HCT116 (cell line): Measurements from ENCODE around the gene MCAM. TPM values are rescaled to one million over a fixed set of nuclear protein-coding genes. Genes with fewer than 3 reads are reported as not detected.

Experiments used
- ATAC-seq: fragments of 200-7000 bp; cut with Tn5 transposase; 2 replicates; pipeline ENCODE4 v1.9.1; 2020; ENCODE audit warnings: mild to moderate bottlenecking, moderate library complexity
- Bru-seq: library from RNA; stranded (reverse); fragments of 400-500 nt; gene quantifications from one replicate; lab custom pipeline; 2021; lab: Mats Ljungman, UMichigan
- BruChase-seq, 2 experiments: library from RNA; stranded (reverse); fragments of 400-500 nt; gene quantifications; one replicate each; lab custom pipeline; 2021; lab: Mats Ljungman, UMichigan
- BruUV-seq: library from RNA; stranded (reverse); fragments of 400-500 nt; replicated peaks from 2 replicates; lab custom pipeline; 2021; lab: Mats Ljungman, UMichigan
- CTCF ChIA-PET: fragments of 300-600 bp; sonication (Branson Sonifier 250); formaldehyde crosslinking; loops from one replicate; lab custom pipeline; 2021; ENCODE audit warnings: antibody characterized with exemption; lab: Charles Lee
- POLR2A ChIA-PET: fragments of 300-600, 350-600 bp; sonication (Branson Sonifier 250); formaldehyde crosslinking; loops from one replicate; lab custom pipeline; 2021; ENCODE audit warnings: antibody characterized with exemption; lab: Charles Lee
- RAD21 ChIA-PET, 2 experiments: fragments of 300-600 bp; sonication (Branson Sonifier 250); formaldehyde crosslinking; loops; one replicate each; lab custom pipeline; 2023; ENCODE audit warnings: low total read pairs in 2 of 2; ENCODE audit not compliant: uncharacterized antibody in 2 of 2, unreplicated experiment in 2 of 2, low non-redundant PET in 1 of 2; lab: Charles Lee
- DNase-seq: peaks from one replicate; pipeline ENCODE4 v3.0.0-alpha.2; 2010; ENCODE audit warnings: low read depth, low spot score
- H2AFZ ChIP-seq: fragments of 200-600 bp; shearing (Covaris generic), sonication (generic); 2 replicates; pipeline ENCODE4 v1.6.1; 2017; ENCODE audit warnings: low read depth, mixed run types, mixed read lengths, antibody characterized with exemption, low read length; ENCODE audit not compliant: poor library complexity, severe bottlenecking
- H3K27ac ChIP-seq: 2 replicates; pipeline ENCODE4 v1.5.1; 2012; ENCODE audit warnings: low read depth, low read length
- H3K27me3 ChIP-seq: fragments of 200-600 bp; sonication (generic); 2 replicates; pipeline ENCODE4 v1.6.1; 2016; ENCODE audit warnings: mixed run types, low read length, mixed read lengths; ENCODE audit not compliant: insufficient read depth
- H3K36me3 ChIP-seq, 2 experiments: fragments of 200-500 bp in 1 of 2; fragments of 200-600 bp in 1 of 2; sonication (Bioruptor generic) in 1 of 2; sonication (generic) in 1 of 2; 2 replicates each; pipeline versions ENCODE4 v1.5.1 to v1.6.1; 2014 to 2016; ENCODE audit warnings: low read length in 2 of 2, inconsistent platforms in 1 of 2, mixed read lengths in 1 of 2, mixed run types in 1 of 2; ENCODE audit not compliant: insufficient read depth in 2 of 2, control insufficient read depth in 1 of 2
- H3K4me1 ChIP-seq, 2 experiments: fragments of 200-600 bp in 1 of 2; sonication (generic) in 1 of 2; 2 replicates each; pipeline versions ENCODE4 v1.5.1 to v1.6.1; 2012 to 2017; ENCODE audit warnings: low read length in 2 of 2, inconsistent platforms in 1 of 2, mild to moderate bottlenecking in 1 of 2, mixed read lengths in 1 of 2, mixed run types in 1 of 2, moderate library complexity in 1 of 2; ENCODE audit not compliant: insufficient read depth in 2 of 2, control insufficient read depth in 1 of 2
- H3K4me2 ChIP-seq: fragments of 200-600 bp; sonication (generic); 2 replicates; pipeline ENCODE4 v1.6.1; 2017; ENCODE audit warnings: mixed run types, low read length, mixed read lengths
- H3K4me3 ChIP-seq, 2 experiments: fragments of 200-600 bp in 1 of 2; sonication (generic) in 1 of 2; replicated peaks in 1 of 2; 2 replicates each; pipeline ENCODE4 v1.5.1; 2011 to 2016; ENCODE audit warnings: low read length in 2 of 2, control low read depth in 1 of 2, low read depth in 1 of 2, mild to moderate bottlenecking in 1 of 2, mixed read lengths in 1 of 2, mixed run types in 1 of 2
- H3K79me2 ChIP-seq: fragments of 200-600 bp; sonication (generic); 2 replicates; pipeline ENCODE4 v1.6.1; 2017; ENCODE audit warnings: mild to moderate bottlenecking, mixed run types, low read length, moderate library complexity, mixed read lengths; ENCODE audit not compliant: insufficient read depth
- H3K9ac ChIP-seq: fragments of 200-600 bp; sonication (generic); 2 replicates; pipeline ENCODE4 v1.6.1; 2016; ENCODE audit warnings: low read length, mixed read lengths
- H3K9me2 ChIP-seq: fragments of 200-600 bp; sonication (generic), shearing (Covaris generic); 2 replicates; pipeline ENCODE4 v1.6.1; 2017; ENCODE audit warnings: mixed run types, mild to moderate bottlenecking, moderate library complexity; ENCODE audit not compliant: insufficient read depth
- H3K9me3 ChIP-seq, 2 experiments: fragments of 200-500 bp in 1 of 2; fragments of 200-600 bp in 1 of 2; sonication (Bioruptor generic) in 1 of 2; sonication (generic) in 1 of 2; 2 replicates each; pipeline ENCODE4 v1.6.1; 2014 to 2017; ENCODE audit warnings: low read length in 2 of 2, mixed read lengths in 2 of 2, inconsistent platforms in 1 of 2, low read depth in 1 of 2, mild to moderate bottlenecking in 1 of 2, mixed run types in 1 of 2, moderate library complexity in 1 of 2; ENCODE audit not compliant: control insufficient read depth in 1 of 2, insufficient read depth in 1 of 2
- H4K20me1 ChIP-seq: fragments of 200-600 bp; sonication (generic), shearing (Covaris generic); 2 replicates; pipeline ENCODE4 v1.6.1; 2017; ENCODE audit warnings: mixed run types, mild to moderate bottlenecking, moderate library complexity; ENCODE audit not compliant: insufficient read depth
- CBX3 ChIP-seq: IDR thresholded peaks from 2 replicates; pipeline ENCODE4 v1.6.1; 2012; ENCODE audit warnings: low read depth
- CEBPB ChIP-seq: IDR thresholded peaks from 2 replicates; pipeline ENCODE4 v1.6.1; 2012; ENCODE audit warnings: low read depth
- ELF1 ChIP-seq: IDR thresholded peaks from 2 replicates; pipeline ENCODE4 v1.6.1; 2012; ENCODE audit warnings: low read depth, borderline replicate concordance
- EZH2 ChIP-seq: fragments of 200-600 bp; sonication (generic); IDR thresholded peaks from 2 replicates; pipeline ENCODE4 v1.6.1; 2017; ENCODE audit warnings: antibody characterized with exemption, mixed run types
- EZH2phosphoT487 ChIP-seq: fragments of 200-600 bp; IDR thresholded peaks from 2 replicates; pipeline ENCODE4 v1.6.1; 2018; ENCODE audit warnings: antibody characterized with exemption, borderline replicate concordance
- FOSL1 ChIP-seq: IDR thresholded peaks from 2 replicates; pipeline ENCODE4 v1.6.1; 2012; ENCODE audit warnings: low read depth
- MAX ChIP-seq: IDR thresholded peaks from 2 replicates; pipeline ENCODE4 v1.6.1; 2012
- POLR2A ChIP-seq: IDR thresholded peaks from 2 replicates; pipeline ENCODE4 v1.7.0; 2011; ENCODE audit warnings: borderline replicate concordance; ENCODE audit not compliant: insufficient read depth, insufficient read length; ENCODE audit errors: extremely low read depth
- POLR2AphosphoS5 ChIP-seq: IDR thresholded peaks from 2 replicates; pipeline ENCODE4 v1.6.1; 2011; ENCODE audit warnings: mild to moderate bottlenecking, low read depth, low read length, moderate library complexity
- SP1 ChIP-seq: IDR thresholded peaks from 2 replicates; pipeline ENCODE4 v1.6.1; 2012; ENCODE audit warnings: low read depth
- TCF7L2 ChIP-seq: IDR thresholded peaks from 2 replicates; pipeline ENCODE4 v1.7.0; 2011; ENCODE audit warnings: borderline replicate concordance, inconsistent platforms; ENCODE audit not compliant: insufficient read depth, insufficient read length; ENCODE audit errors: extremely low read depth
- YY1 ChIP-seq: IDR thresholded peaks from 2 replicates; pipeline ENCODE4 v1.6.1; 2011; ENCODE audit warnings: low read length, low read depth, moderate library complexity, mild to moderate bottlenecking; ENCODE audit not compliant: insufficient replicate concordance; ENCODE audit errors: extremely low read depth
- ZBTB33 ChIP-seq: IDR thresholded peaks from 2 replicates; pipeline ENCODE4 v1.6.1; 2011; ENCODE audit warnings: mild to moderate bottlenecking, low read length, moderate library complexity; ENCODE audit not compliant: insufficient replicate concordance; ENCODE audit errors: extremely low read depth
- ZFX ChIP-seq: fragments of 450-650 bp; IDR thresholded peaks from 2 replicates; pipeline ENCODE4 v1.6.1; 2017
- intact Hi-C: fragments of 100-400 bp; cut with micrococcal nuclease; formaldehyde crosslinking; loops from 2 replicates; pipeline ENCODE4 v1.10.0; 2022
- long read RNA-seq: library from polyadenylated mRNA; unstranded; transcript quantifications from one replicate; pipeline ENCODE4 v2.0.0, GENCODE V29; 2021; ENCODE audit not compliant: unreplicated experiment
- polyA plus RNA-seq: library from polyadenylated mRNA; unstranded; fragments of >200 nt; gene quantifications from 2 replicates; pipeline ENCODE4 v1.2.1, GENCODE V29; 2012; ENCODE audit warnings: missing spikeins
- total RNA-seq: library from RNA; stranded (reverse); gene quantifications from one replicate; pipeline ENCODE4 v1.2.1, GENCODE V29; 2021; ENCODE audit not compliant: unreplicated experiment

MCAM gene
- 17.4 TPM for total RNA-seq
- 18.3 and 20.6 TPM in 2 replicates for polyA plus RNA-seq
- Bru-seq, nascent RNA = percentile 56 among the genes with signal in this experiment
- percentile 84 among the genes with signal in this experiment for BruChase-seq, experiment 1, labeled RNA remaining after a 6-hour chase
- percentile 66 among the genes with signal in this experiment for BruChase-seq, experiment 2, labeled RNA remaining after a 2-hour chase
- long read RNA-seq, transcript MCAM-201 (16 exons, 3,313 nt) = major isoform, 13 of 33 reads
- long read RNA-seq, partial matches to known transcripts = 14 of 33 reads
- long read RNA-seq, other reads (novel, unspliced or antisense) = 6 of 33 reads

GRCh38 chr11:119316729-119317591 lies at the start of gene MCAM:
TSS of gene MCAM (minus strand) at chr11:119317130. CDS start at chr11:119317101, 29 bp downstream.
- RAD21 ChIA-PET = interaction anchor here in 1 of 2 experiments (1.4 kb wide), 1 partner anchor 21 kb away, joined by 4 read pairs; no protein-coding TSS in a partner anchor
- peak within 1 kb of the TSS; percentile 82 for H2AFZ ChIP-seq
- no peaks in the 10 kb centered on the region for H4K20me1 ChIP-seq
- no peaks in the 10 kb centered on the region; the same call in 1 of the 2 replicates for H3K79me2 ChIP-seq
- BruUV-seq = TSS peak; percentile 73
- intact Hi-C loops = no loop called here
- peak within 1 kb of the TSS; percentile 71 for H3K9ac ChIP-seq
- peak within 1 kb of the TSS; percentile 66 for H3K27ac ChIP-seq
- no peaks in the 10 kb centered on the region for H3K9me2 ChIP-seq
- TF ChIP-seq CEBPB (no peak), TCF7L2 (peak; percentile 5), POLR2AphosphoS5 (peak; percentile 55), ZFX (0 out of 2 replicates have a peak, but pooled peaks have one; percentile 50)
- POLR2A ChIA-PET = interaction anchor here (0.7 to 1.3 kb wide), 3 partner anchors 8 to 12 kb away, joined by 3 read pairs; no protein-coding TSS in a partner anchor
- H3K36me3 ChIP-seq = peaks cover 0 to 8% of the 10 kb centered on the region in 2 experiments; a peak in 2 of 4 replicates
- H3K4me3 ChIP-seq = peak within 1 kb of the TSS; percentile 63 to 75
- peak; percentile 52 for ATAC-seq
- H3K9me3 ChIP-seq = no peaks in the 10 kb centered on the region
- H3K4me2 ChIP-seq = peak within 1 kb of the TSS; percentile 99
- CTCF ChIA-PET = interaction anchor here (1.0 to 2.1 kb wide), 2 partner anchors 22 to 23 kb away, joined by 3 to 12 read pairs (median 3); no protein-coding TSS in a partner anchor
- H3K27me3 ChIP-seq = no peaks in the 10 kb centered on the region
- DNase-seq = no peak
- peaks cover 16 to 45% of the 10 kb centered on the region in 2 experiments for H3K4me1 ChIP-seq

GRCh38 chr11:119365071-119365591 lies 48.2 kb upstream of the MCAM start:
- no peaks in the 10 kb centered on the region for H4K20me1 ChIP-seq
- H3K36me3 ChIP-seq = no peaks in the 10 kb centered on the region
- intact Hi-C loops = no loop called here
- no peak overlapping the region for H3K9ac ChIP-seq
- no peak overlapping the region for H3K4me2 ChIP-seq
- H3K27me3 ChIP-seq = peaks cover 6% of the 10 kb centered on the region; the same call in 1 of the 2 replicates
- H3K9me2 ChIP-seq = no peaks in the 10 kb centered on the region
- H3K4me3 ChIP-seq = no peak overlapping the region
- no peak for DNase-seq
- POLR2A ChIA-PET = interaction anchor here (0.6 kb wide), 1 partner anchor 299 kb away, joined by 4 read pairs; no protein-coding TSS in a partner anchor
- RAD21 ChIA-PET = interaction anchor here in 1 of 2 experiments (1.4 kb wide), 1 partner anchor 10 kb away, joined by 3 read pairs; no protein-coding TSS in a partner anchor
- H3K9me3 ChIP-seq = no peaks in the 10 kb centered on the region
- no TSS peak for BruUV-seq
- H2AFZ ChIP-seq = no peak overlapping the region
- CTCF ChIA-PET = interaction anchor here (1.1 to 1.6 kb wide), 4 partner anchors 9 to 27 kb away, joined by 3 to 9 read pairs (median 4); no protein-coding TSS in a partner anchor
- H3K79me2 ChIP-seq = no peaks in the 10 kb centered on the region
- no peak overlapping the region for H3K27ac ChIP-seq
- ATAC-seq = no peak
- peaks cover 49 to 65% of the 10 kb centered on the region in 2 experiments for H3K4me1 ChIP-seq
- TF ChIP-seq CBX3 (no peak), EZH2phosphoT487 (no peak), ZBTB33 (no peak), POLR2A (no peak), YY1 (no peak), EZH2 (no peak), ELF1 (no peak), MAX (no peak), TCF7L2 (no peak), FOSL1 (no peak), SP1 (no peak)
